Smooth muscle cell (in vitro differentiated cells): ENCODE measurements around the gene NIN. TPM values are rescaled to one million over a fixed set of nuclear protein-coding genes. Genes with fewer than 3 reads are reported as not detected.

Source experiments
- DNase-seq: peaks from one replicate; lab custom pipeline; 2025; ENCODE audit not compliant: unreplicated experiment; lab: John Stamatoyannopoulos, UW
- H2AFZ ChIP-seq: fragments of 200-600 bp; sonication (generic); 2 replicates; pipeline ENCODE4 v1.6.0; 2016; ENCODE audit warnings: antibody characterized with exemption, low read depth, mild to moderate bottlenecking
- H3F3A ChIP-seq: fragments of 200-600 bp; sonication (generic); 2 replicates; pipeline ENCODE4 v1.6.0; 2017; ENCODE audit warnings: antibody characterized with exemption, low read depth
- H3K27ac ChIP-seq: fragments of 200-600 bp; sonication (generic); 2 replicates; pipeline ENCODE4 v1.5.1; 2016; ENCODE audit warnings: low read depth, mild to moderate bottlenecking
- H3K27me3 ChIP-seq: fragments of 200-600 bp; sonication (generic); 2 replicates; pipeline ENCODE4 v1.6.1; 2016; ENCODE audit warnings: low read depth, mild to moderate bottlenecking
- H3K36me3 ChIP-seq: fragments of 200-600 bp; sonication (generic); 2 replicates; pipeline ENCODE4 v1.5.1; 2016; ENCODE audit warnings: low read depth
- H3K4me1 ChIP-seq: fragments of 200-600 bp; sonication (generic); 2 replicates; pipeline ENCODE4 v1.5.1; 2016; ENCODE audit warnings: low read depth
- H3K4me2 ChIP-seq: fragments of 200-600 bp; sonication (generic); 2 replicates; pipeline ENCODE4 v1.6.0; 2016; ENCODE audit warnings: mild to moderate bottlenecking
- H3K4me3 ChIP-seq: fragments of 200-600 bp; sonication (generic); 2 replicates; pipeline ENCODE4 v1.5.1; 2016; ENCODE audit warnings: mild to moderate bottlenecking
- H3K79me2 ChIP-seq: fragments of 200-600 bp; sonication (generic); 2 replicates; pipeline ENCODE4 v1.6.0; 2016; ENCODE audit warnings: low read depth, mild to moderate bottlenecking
- H3K9ac ChIP-seq: fragments of 200-600 bp; sonication (generic); 2 replicates; pipeline ENCODE4 v1.6.0; 2016; ENCODE audit warnings: low read depth
- H3K9me3 ChIP-seq: fragments of 200-600 bp; sonication (generic); replicated peaks from 2 replicates; pipeline ENCODE4 v1.5.1; 2016; ENCODE audit warnings: low read depth
- H4K20me1 ChIP-seq: fragments of 200-600 bp; sonication (generic); 2 replicates; pipeline ENCODE4 v1.6.0; 2016; ENCODE audit warnings: low read depth
- CTCF ChIP-seq: fragments of 200-600 bp; sonication (generic); IDR thresholded peaks from 2 replicates; pipeline ENCODE4 v1.5.1; 2017; ENCODE audit warnings: borderline replicate concordance, mild to moderate bottlenecking, antibody characterized with exemption; ENCODE audit not compliant: insufficient read depth, poor library complexity, severe bottlenecking
- WGBS: methylation state at CpG from one replicate; pipeline ENCODE4 v1.1.7; 2016; ENCODE audit warnings: low lambda C conversion rate; 5-methylcytosine and 5-hydroxymethylcytosine counted together
- polyA plus RNA-seq: library from polyadenylated mRNA; unstranded; fragments of >200 nt; fragmentation: Nextera tagmentation; extraction: Ambion mirVana; gene quantifications from 2 replicates; pipeline ENCODE4 v1.2.1, GENCODE V29; 2016
- total RNA-seq: library from RNA; depleted of rRNA; stranded (reverse); fragments of >200 nt; gene quantifications from 2 replicates; pipeline ENCODE4 v1.2.3, GENCODE V29; 2014

NIN gene
- total and polyA plus RNA-seq, 2 experiments from 2014 or later, result 7.5 to 14.9 TPM

DNA sequence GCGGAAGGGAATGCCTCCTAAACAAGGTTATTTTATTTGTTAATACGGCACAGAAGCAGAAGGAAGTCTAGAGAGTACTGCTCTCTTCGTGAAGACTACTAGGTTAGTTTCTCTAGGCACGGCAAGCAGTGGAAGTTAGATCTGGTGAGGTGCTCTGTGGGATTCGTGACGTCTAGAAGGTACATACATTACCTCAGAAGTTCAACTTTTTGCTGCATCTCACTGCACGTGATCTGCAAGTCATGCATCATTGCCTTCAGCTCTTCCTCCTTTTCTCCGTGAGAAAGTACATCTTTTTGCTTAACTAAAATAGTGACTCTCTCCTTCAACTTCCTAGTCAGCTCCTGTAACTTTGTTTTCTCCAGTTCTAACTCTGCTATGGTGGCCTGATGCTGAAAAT is 74.7 kb downstream of the NIN start:
- no peak overlapping the region for H2AFZ ChIP-seq
- H3K27ac ChIP-seq, result no peak overlapping the region
- no peaks in the 10 kb centered on the region for H3F3A ChIP-seq
- H3K9ac ChIP-seq, result no peak overlapping the region
- peaks cover 11% of the 10 kb centered on the region for H3K36me3 ChIP-seq
- no peak for DNase-seq
- H4K20me1 ChIP-seq, result no peaks in the 10 kb centered on the region
- 94% methylated on average over 8 of the region's 8 CpGs for WGBS
- no peak for TF ChIP-seq CTCF
- no peaks in the 10 kb centered on the region for H3K4me1 ChIP-seq
- H3K9me3 ChIP-seq, result no peaks in the 10 kb centered on the region
- H3K27me3 ChIP-seq, result no peaks in the 10 kb centered on the region
- no peak overlapping the region for H3K4me2 ChIP-seq
- H3K79me2 ChIP-seq, result no peaks in the 10 kb centered on the region
- H3K4me3 ChIP-seq, result no peak overlapping the region

- TF ChIP-seq CTCF, result no peak
These were observed 80.6 kb downstream of the NIN start for GRCh38 chr14:50750323-50750722.

GRCh38 chr14:50745401-50746058 is 85.4 kb downstream of the NIN start:
- Histone ChIP-seq H2AFZ (no peak overlapping the region), H3K9ac (no peak overlapping the region), H3K36me3 (peaks cover 8% of the 10 kb centered on the region), H3K4me1 (no peaks in the 10 kb centered on the region), H4K20me1 (no peaks in the 10 kb centered on the region), H3K9me3 (no peaks in the 10 kb centered on the region), H3K79me2 (no peaks in the 10 kb centered on the region), H3F3A (no peaks in the 10 kb centered on the region), H3K27ac (no peak overlapping the region), H3K27me3 (no peaks in the 10 kb centered on the region), H3K4me3 (no peak overlapping the region), H3K4me2 (no peak overlapping the region)
- TF ChIP-seq CTCF, result no peak
- no peak for DNase-seq
- 95% methylated on average over 5 of the region's 5 CpGs for WGBS

More at GRCh38 chr14:50750323-50750722, 80.6 kb downstream of the NIN start:
- H4K20me1 ChIP-seq, result no peaks in the 10 kb centered on the region
- no peak for DNase-seq
- no peak overlapping the region for H3K27ac ChIP-seq
- no peak overlapping the region for H3K9ac ChIP-seq
- H3K27me3 ChIP-seq, result no peaks in the 10 kb centered on the region
- H2AFZ ChIP-seq, result no peak overlapping the region
- H3K4me2 ChIP-seq, result no peak overlapping the region
- H3K4me3 ChIP-seq, result no peak overlapping the region
- H3K9me3 ChIP-seq, result no peaks in the 10 kb centered on the region
- 100% methylated on average over 1 of the region's 1 CpG for WGBS
- H3K4me1 ChIP-seq, result no peaks in the 10 kb centered on the region
- no peaks in the 10 kb centered on the region for H3K79me2 ChIP-seq
- peaks cover 20% of the 10 kb centered on the region for H3K36me3 ChIP-seq
- no peaks in the 10 kb centered on the region for H3F3A ChIP-seq

- no peak for DNase-seq
- H3K9me3 ChIP-seq, result no peaks in the 10 kb centered on the region
- H3K27ac ChIP-seq, result no peak overlapping the region
- H3K4me3 ChIP-seq, result no peak overlapping the region
- peaks cover 7% of the 10 kb centered on the region for H3K36me3 ChIP-seq
- WGBS, result 78% methylated on average over 3 of the region's 3 CpGs
- H3K4me1 ChIP-seq, result no peaks in the 10 kb centered on the region
- H4K20me1 ChIP-seq, result no peaks in the 10 kb centered on the region
- no peaks in the 10 kb centered on the region for H3F3A ChIP-seq
- no peaks in the 10 kb centered on the region for H3K27me3 ChIP-seq
- no peak overlapping the region for H3K4me2 ChIP-seq
- H2AFZ ChIP-seq, result no peak overlapping the region
- TF ChIP-seq CTCF, result no peak
- H3K9ac ChIP-seq, result no peak overlapping the region
- H3K79me2 ChIP-seq, result no peaks in the 10 kb centered on the region
These were observed 86.7 kb downstream of the NIN start for GRCh38 chr14:50744231-50744630.
